22Rv1 (cell line): ENCODE data around the gene GEMIN8.

Experiments
- CTCF ChIP-seq: fragments of 450-650 bp; IDR thresholded peaks from 2 replicates; pipeline ENCODE4 v1.5.1; 2017; ENCODE audit warnings: mild to moderate bottlenecking
- ZFX ChIP-seq: fragments of 450-650 bp; IDR thresholded peaks from 2 replicates; pipeline ENCODE4 v1.6.1; 2017; ENCODE audit warnings: antibody characterized with exemption, borderline replicate concordance

DNA sequence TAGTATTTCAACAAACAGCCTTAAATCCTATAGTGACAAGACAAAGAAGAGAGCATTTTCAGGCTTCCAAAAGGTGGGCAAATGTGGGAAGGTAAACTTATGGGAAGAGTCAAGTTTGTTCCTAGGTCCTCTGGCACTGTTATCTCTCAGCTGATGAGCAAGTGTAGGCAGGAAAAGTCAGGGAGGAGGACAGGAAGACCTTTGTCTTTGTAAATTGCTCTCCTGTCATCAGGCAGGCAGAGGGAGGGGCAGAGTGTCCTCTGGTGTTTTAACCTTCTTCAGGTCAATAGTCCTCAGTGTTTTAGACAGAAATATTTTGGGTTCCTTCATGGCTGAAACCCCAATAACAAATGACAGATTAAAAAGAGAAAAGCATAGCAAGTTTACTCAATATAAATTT is 13.5 kb upstream of the GEMIN8 start:
- TF ChIP-seq CTCF (no peak), ZFX (no peak)
